CD4-positive, alpha-beta T cell (primary cell): ENCODE measurements around the gene LIN7B. TPM values are rescaled to one million over a fixed set of nuclear protein-coding genes. Genes with fewer than 3 reads are reported as not detected.
A peak's percentile ranks its signal among the peaks of the same experiment; 100 is the strongest.
"Not testable (repeated sequence)": the region's sequence is repeated elsewhere in the genome, so short reads cannot be mapped to it uniquely, and the experiment has no call there.

ENCODE experiments used
- ATAC-seq: fragments of 200-7000 bp; cut with Tn5 transposase; one replicate; pipeline ENCODE4 v1.10.0; 2022; ENCODE audit warnings: mild to moderate bottlenecking; ENCODE audit not compliant: poor library complexity
- CTCF ChIA-PET: fragments of 350-600 bp; sonication (Branson Sonifier 250); formaldehyde crosslinking; loops from one replicate; lab custom pipeline; 2021; ENCODE audit warnings: antibody characterized with exemption, inconsistent platforms; lab: Charles Lee
- POLR2A ChIA-PET: fragments of 350-600 bp; sonication (Branson Sonifier 250); formaldehyde crosslinking; loops from one replicate; lab custom pipeline; 2021; ENCODE audit warnings: antibody characterized with exemption, inconsistent platforms; lab: Charles Lee
- DNase-seq, 14 experiments: peaks; one replicate each; pipeline ENCODE4 v3.0.0-alpha.2; 2013 to 2020; ENCODE audit warnings: mixed read lengths in 2 of 14
- H3K27ac ChIP-seq, 2 donors: one replicate each; pipeline versions ENCODE4 v1.5.1 to v1.7.0; 2013; ENCODE audit warnings: low read length in 2 of 2, low read depth in 1 of 2, mild to moderate bottlenecking in 1 of 2
- H3K27me3 ChIP-seq, 2 experiments: 1 replicate in 1 of 2; 2 replicates in 1 of 2; pipeline versions ENCODE4 v1.6.1 to v1.7.0; 2013; ENCODE audit warnings: low read length in 2 of 2, control low read depth in 1 of 2, mild to moderate bottlenecking in 1 of 2, moderate library complexity in 1 of 2; ENCODE audit not compliant: insufficient read depth in 2 of 2, control insufficient read depth in 1 of 2
- H3K36me3 ChIP-seq: one replicate; pipeline ENCODE4 v1.6.1; 2013; ENCODE audit warnings: low read length, control low read depth; ENCODE audit not compliant: insufficient read depth
- H3K4me1 ChIP-seq: one replicate; pipeline ENCODE4 v1.6.1; 2013; ENCODE audit warnings: low read length, control low read depth; ENCODE audit not compliant: insufficient read depth
- H3K4me3 ChIP-seq: one replicate; pipeline ENCODE4 v1.5.1; 2013; ENCODE audit warnings: mild to moderate bottlenecking, low read length, moderate library complexity
- H3K9me3 ChIP-seq, 2 experiments: 1 replicate in 1 of 2; 2 replicates in 1 of 2; pipeline versions ENCODE4 v1.6.1 to v1.7.0; 2013; ENCODE audit warnings: low read length in 2 of 2, mild to moderate bottlenecking in 2 of 2, control low read depth in 1 of 2, moderate library complexity in 1 of 2; ENCODE audit not compliant: control insufficient read depth in 1 of 2, insufficient read depth in 1 of 2
- H3K27ac Mint-ChIP-seq: one replicate; pipeline ENCODE4 v1.8.0; 2020; ENCODE audit warnings: mixed read lengths
- H3K27me3 Mint-ChIP-seq: one replicate; pipeline ENCODE4 v1.8.0; 2021; ENCODE audit warnings: mixed read lengths
- H3K36me3 Mint-ChIP-seq: one replicate; pipeline ENCODE4 v1.8.0; 2021; ENCODE audit warnings: low read depth, mixed read lengths
- H3K4me1 Mint-ChIP-seq: one replicate; pipeline ENCODE4 v1.8.0; 2021; ENCODE audit warnings: low read depth, mixed read lengths
- H3K4me3 Mint-ChIP-seq: one replicate; pipeline ENCODE4 v1.8.0; 2020; ENCODE audit warnings: mild to moderate bottlenecking, mixed read lengths
- H3K9me3 Mint-ChIP-seq: one replicate; pipeline ENCODE4 v1.8.0; 2020; ENCODE audit warnings: mixed read lengths
- intact Hi-C, 2 experiments: fragments of 100-400 bp; cut with DNase I in 1 of 2; cut with micrococcal nuclease in 1 of 2; formaldehyde crosslinking; loops; one replicate each; pipeline versions ENCODE4 v1.15.1 to v1.9.0; 2023 to 2025; cut with DNase I, micrococcal nuclease
- total RNA-seq, 174 experiments: library from RNA in 2 of 174; stranded (reverse) in 2 of 174; gene quantifications; one replicate each; pipeline ENCODE4 v1.2.3 and lab custom pipeline; 2021 to 2026
- TF ChIP-seq, protein P1 (sequence below): fragments of 200-600 bp; IDR thresholded peaks from one replicate; pipeline ENCODE4 v1.8.0; 2022; ENCODE audit warnings: antibody characterized with exemption, mild to moderate bottlenecking

LIN7B gene
- total RNA-seq, 2 experiments from 2014 or later: 6.4 to 6.6 TPM

DNA sequence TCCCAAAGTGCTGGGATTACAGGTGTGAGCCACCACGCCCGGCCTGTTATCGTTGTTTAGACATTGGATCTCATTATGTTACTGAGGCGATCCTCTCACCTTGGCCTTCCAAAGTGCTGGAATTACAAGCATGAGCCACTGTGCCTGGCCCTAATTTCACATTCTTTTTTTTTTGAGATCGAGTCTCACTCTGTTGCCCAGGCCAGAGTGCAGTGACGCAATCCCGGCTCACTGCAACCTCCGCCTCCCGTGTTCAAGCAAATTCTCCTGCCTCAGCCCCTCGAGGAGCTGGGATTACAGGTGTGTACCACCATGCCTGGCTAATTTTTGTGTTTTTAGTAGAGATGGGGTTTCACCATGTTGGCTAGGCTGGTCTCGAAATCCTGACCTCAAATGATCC is 9.1 kb downstream of the LIN7B start:
- H3K27ac Mint-ChIP-seq, DNase-seq, H3K27me3 ChIP-seq, H3K36me3 ChIP-seq, H3K36me3 Mint-ChIP-seq, POLR2A ChIA-PET, ATAC-seq, H3K27me3 Mint-ChIP-seq, H3K9me3 Mint-ChIP-seq, H3K9me3 ChIP-seq, H3K4me3 ChIP-seq, H3K27ac ChIP-seq, intact Hi-C loops: not testable (repeated sequence)
- Mint-ChIP-seq H3K4me1 (peaks cover 17% of the 10 kb centered on the region), H3K4me3 (peak overlapping the region; percentile 30)
- CTCF ChIA-PET: interaction anchor here (0.7 kb wide), 1 partner anchor 25 kb away, joined by 3 read pairs; no protein-coding TSS in a partner anchor
- H3K4me1 ChIP-seq: peaks cover 31% of the 10 kb centered on the region

DNA sequence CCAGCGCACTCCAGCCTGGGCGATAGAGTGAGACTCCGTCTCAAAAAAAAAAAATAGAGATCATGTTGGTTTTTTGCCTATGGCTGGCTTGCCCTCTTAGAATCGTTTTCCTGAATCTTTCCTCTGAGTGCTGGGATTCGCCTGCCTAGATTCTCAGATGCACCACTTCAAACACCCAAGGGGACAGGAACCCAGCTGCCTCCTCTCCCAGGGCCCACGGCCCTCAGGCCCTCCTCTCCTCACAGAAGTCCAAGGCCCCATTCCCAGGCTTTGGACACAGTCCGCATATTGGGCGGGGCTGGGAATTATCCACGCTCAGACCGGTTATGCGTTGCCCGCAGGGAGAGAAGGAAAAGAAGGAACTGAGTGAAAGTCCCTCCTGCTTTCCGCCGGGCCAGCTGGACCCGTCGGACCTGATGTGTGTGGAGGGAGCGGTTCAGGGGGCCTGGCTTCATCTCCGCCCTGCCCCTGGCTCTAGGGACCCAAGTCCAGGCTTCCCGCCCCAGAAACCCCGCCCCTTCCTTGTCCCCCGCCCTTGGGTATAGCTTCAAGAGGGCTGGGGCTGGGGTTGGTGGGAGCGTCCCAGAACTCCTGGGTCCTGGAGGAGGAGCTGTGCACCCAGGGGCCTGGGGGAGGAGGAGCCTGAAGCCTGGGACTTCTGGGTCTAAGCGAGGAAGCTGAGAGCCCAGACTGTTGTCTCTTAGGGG is 11.0 kb downstream of the LIN7B start:
- ChIA-PET POLR2A (no interaction called here), CTCF (interaction anchor here (0.8 kb wide), 1 partner anchor 18 kb away, joined by 3 read pairs; no protein-coding TSS in a partner anchor)
- TF ChIP-seq, protein P1, sequence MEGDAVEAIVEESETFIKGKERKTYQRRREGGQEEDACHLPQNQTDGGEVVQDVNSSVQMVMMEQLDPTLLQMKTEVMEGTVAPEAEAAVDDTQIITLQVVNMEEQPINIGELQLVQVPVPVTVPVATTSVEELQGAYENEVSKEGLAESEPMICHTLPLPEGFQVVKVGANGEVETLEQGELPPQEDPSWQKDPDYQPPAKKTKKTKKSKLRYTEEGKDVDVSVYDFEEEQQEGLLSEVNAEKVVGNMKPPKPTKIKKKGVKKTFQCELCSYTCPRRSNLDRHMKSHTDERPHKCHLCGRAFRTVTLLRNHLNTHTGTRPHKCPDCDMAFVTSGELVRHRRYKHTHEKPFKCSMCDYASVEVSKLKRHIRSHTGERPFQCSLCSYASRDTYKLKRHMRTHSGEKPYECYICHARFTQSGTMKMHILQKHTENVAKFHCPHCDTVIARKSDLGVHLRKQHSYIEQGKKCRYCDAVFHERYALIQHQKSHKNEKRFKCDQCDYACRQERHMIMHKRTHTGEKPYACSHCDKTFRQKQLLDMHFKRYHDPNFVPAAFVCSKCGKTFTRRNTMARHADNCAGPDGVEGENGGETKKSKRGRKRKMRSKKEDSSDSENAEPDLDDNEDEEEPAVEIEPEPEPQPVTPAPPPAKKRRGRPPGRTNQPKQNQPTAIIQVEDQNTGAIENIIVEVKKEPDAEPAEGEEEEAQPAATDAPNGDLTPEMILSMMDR: no peak
- peaks cover 22% of the 10 kb centered on the region for H3K4me1 ChIP-seq
- H3K4me3 ChIP-seq: no peak overlapping the region
- H3K27me3 ChIP-seq: no peaks in the 10 kb centered on the region
- H3K4me3 Mint-ChIP-seq: no peak overlapping the region
- H3K36me3 Mint-ChIP-seq: no peaks in the 10 kb centered on the region
- H3K4me1 Mint-ChIP-seq: peaks cover 28% of the 10 kb centered on the region
- no peak overlapping the region for H3K27ac Mint-ChIP-seq
- no peaks in the 10 kb centered on the region for H3K36me3 ChIP-seq
- H3K27ac ChIP-seq: no peak overlapping the region
- H3K9me3 Mint-ChIP-seq: no peaks in the 10 kb centered on the region
- ATAC-seq (no peak), DNase-seq (no peak)
- no peaks in the 10 kb centered on the region for H3K27me3 Mint-ChIP-seq
- H3K9me3 ChIP-seq: no peaks in the 10 kb centered on the region
- intact Hi-C loops: loop anchor here in 1 of 2 experiments (5.0 kb wide), 1 partner anchor 133 kb away; the partner anchor contains the start of genes GYS1 and RUVBL2

GRCh38 chr19:49126575-49126974 is 12.4 kb downstream of the LIN7B start:
- Histone ChIP-seq H3K4me1 (peaks cover 15% of the 10 kb centered on the region), H3K36me3 (no peaks in the 10 kb centered on the region), H3K4me3 (no peak overlapping the region), H3K9me3 (no peaks in the 10 kb centered on the region), H3K27me3 (no peaks in the 10 kb centered on the region), H3K27ac (no peak overlapping the region)
- CTCF ChIA-PET: interaction anchor here (0.5 to 4.4 kb wide), 4 partner anchors 12 to 295 kb away, joined by 3 to 43 read pairs (median 4); partner anchors contain the start of gene LIN7B
- Mint-ChIP-seq H3K27me3 (no peaks in the 10 kb centered on the region), H3K4me3 (no peak overlapping the region), H3K27ac (no peak overlapping the region), H3K4me1 (peaks cover 20% of the 10 kb centered on the region), H3K36me3 (no peaks in the 10 kb centered on the region), H3K9me3 (no peaks in the 10 kb centered on the region)
- no peak for DNase-seq
- TF ChIP-seq, protein P1: no peak
- POLR2A ChIA-PET: interaction anchor here (1.1 kb wide), 1 partner anchor 12 kb away, joined by 3 read pairs; no protein-coding TSS in a partner anchor
- intact Hi-C loops: loop anchor here in 1 of 2 experiments (5.0 kb wide), 1 partner anchor 134 kb away; the partner anchor contains the start of genes GYS1 and RUVBL2
- no peak for ATAC-seq

GRCh38 chr19:49127225-49127624 is 13.1 kb downstream of the LIN7B start:
- CTCF ChIA-PET: interaction anchor here (0.5 to 4.4 kb wide), 6 partner anchors 8 to 29 kb away, joined by 3 to 43 read pairs (median 6); partner anchors contain the start of genes C19orf73, LIN7B and PPFIA3
- intact Hi-C loops: loop anchor here in 1 of 2 experiments (5.0 kb wide), 1 partner anchor 135 kb away; the partner anchor contains the start of genes GYS1 and RUVBL2
- POLR2A ChIA-PET: interaction anchor here (1.0 to 1.7 kb wide), 5 partner anchors 7 to 29 kb away, joined by 3 to 12 read pairs (median 5); partner anchors contain the start of genes LIN7B and PPFIA3
- H3K4me1 Mint-ChIP-seq: peaks cover 20% of the 10 kb centered on the region
- Histone ChIP-seq H3K4me3 (peak overlapping the region; percentile 37), H3K4me1 (peaks cover 15% of the 10 kb centered on the region)
- DNase-seq, H3K27ac Mint-ChIP-seq, H3K36me3 Mint-ChIP-seq, ATAC-seq, H3K4me3 Mint-ChIP-seq, H3K27ac ChIP-seq, H3K27me3 Mint-ChIP-seq, H3K9me3 Mint-ChIP-seq, H3K9me3 ChIP-seq, H3K36me3 ChIP-seq, H3K27me3 ChIP-seq: not testable (repeated sequence)
